GM21786 (cell line): ENCODE results near the gene SLC12A1.

Source experiments
- ATAC-seq: cut with Tn5 transposase; IDR thresholded peaks from one replicate; pipeline ENCODE4 v1.9.1; 2021; ENCODE audit not compliant: unreplicated experiment

SLC12A1 gene

DNA sequence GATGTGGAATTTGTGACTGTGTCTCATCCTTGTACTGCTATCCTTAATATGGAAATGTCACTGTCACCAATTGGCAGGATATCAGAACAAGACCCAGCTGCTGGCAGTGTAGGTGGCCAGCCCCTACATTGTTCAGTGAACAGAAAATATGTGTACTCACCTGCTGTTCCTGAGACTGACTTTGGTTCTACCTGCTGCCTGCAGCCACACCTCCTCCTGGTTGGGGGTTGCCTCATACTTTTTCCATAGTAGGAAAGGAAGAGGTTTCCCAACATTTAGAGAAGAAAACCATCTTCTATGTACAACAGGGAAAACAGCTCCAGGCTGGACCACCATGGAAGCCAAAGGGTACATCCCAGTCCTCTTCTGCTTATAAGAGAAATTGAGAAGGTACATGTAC, 35.9 kb downstream of the SLC12A1 start:
- no peak for ATAC-seq

GRCh38 chr15:48242535-48242934, 36.4 kb downstream of the SLC12A1 start:
- no peak for ATAC-seq

GRCh38 chr15:48244921-48245320, 38.8 kb downstream of the SLC12A1 start:
- no peak for ATAC-seq

DNA sequence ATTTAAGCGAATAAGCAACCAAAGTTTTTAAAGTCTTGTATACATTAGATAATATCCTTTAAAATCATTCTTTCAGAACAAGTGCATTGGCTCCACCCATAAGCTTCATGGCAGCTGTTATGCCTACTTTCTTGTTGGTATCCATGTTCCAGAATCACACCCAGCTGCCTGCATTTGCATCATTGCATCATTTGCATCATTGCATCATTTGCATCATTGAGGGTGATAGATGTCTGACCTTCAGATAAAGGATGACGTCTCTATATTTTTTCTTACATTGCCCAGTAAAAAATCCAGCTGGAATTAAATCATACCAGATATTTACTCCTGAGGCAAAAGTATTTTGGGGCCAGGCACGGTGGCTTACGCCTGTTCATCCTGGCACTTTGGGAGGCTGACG, 42.3 kb downstream of the SLC12A1 start:
- no peak for ATAC-seq

DNA sequence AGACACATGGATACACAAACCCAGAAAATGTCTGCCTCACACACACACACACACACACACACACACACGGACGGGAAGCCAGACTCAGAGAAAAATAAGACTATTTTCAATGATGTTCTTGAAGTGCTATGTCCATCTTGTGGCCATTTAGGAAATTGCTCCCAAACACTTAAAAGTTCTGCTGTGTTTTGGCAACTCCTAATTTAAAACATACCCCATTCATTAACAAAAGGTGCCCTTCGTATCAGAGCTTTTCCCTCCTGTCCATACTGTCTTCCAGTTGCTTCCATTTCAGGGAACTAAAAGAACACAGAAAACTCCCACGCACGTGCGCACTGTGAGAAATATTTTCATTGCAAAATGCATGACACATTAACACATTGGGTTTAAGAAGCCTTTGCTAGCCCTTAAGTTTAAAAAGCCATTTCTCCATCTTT, 44.6 kb downstream of the SLC12A1 start:
- ATAC-seq: no peak

DNA sequence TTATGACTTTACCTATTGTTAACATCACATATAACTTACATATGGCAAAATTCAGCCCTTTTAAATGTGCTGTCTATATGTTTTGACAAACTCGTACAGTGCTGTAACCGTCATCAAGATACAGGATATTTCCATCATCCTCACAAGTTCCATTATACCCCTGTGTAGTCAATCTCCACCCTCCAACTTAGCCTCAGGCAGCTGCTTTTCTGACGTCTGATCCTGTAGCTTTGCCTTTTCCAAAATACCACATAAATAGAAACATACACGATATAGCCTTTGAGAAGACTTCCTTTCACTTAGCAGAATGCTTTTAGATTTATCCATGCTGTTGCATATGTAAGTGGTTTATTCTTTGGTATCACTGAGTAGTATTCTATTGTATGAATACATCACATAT, 47.1 kb downstream of the SLC12A1 start:
- ATAC-seq: no peak

GRCh38 chr15:48265135-48265534, 59.0 kb downstream of the SLC12A1 start:
- ATAC-seq: no peak

DNA sequence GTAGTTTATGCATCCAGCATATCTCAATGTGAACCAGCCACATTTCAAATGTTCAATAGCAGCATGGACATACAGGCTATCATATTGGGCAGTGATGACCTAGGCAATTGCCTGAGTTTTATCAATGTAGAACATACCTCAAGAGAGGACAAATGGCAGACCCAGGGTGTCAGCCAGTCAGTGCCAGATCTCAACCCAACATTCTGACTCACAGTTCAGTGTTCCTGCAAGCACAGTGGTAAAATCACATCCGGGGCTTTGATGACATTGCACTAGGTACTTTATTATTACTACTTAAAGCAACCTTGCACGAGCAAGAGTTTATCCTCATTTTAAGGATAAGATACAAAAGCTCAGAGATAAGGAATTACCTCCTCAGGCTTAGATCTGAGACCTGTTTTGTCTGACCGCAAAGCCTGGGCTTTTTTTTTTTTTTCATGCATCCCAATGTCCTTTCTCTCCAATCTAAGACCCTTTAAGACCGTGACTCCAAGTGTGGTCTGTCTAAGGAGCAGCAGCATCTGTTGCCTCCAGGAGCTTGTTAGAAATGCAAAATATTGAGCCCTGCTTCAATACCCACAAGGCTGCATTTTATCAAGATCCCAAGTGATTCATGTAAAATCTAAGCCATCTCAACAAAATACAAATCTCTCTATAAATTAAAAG, 60.1 kb downstream of the SLC12A1 start:
- no peak for ATAC-seq

GRCh38 chr15:48267766-48268165, 61.7 kb downstream of the SLC12A1 start:
- no peak for ATAC-seq

DNA sequence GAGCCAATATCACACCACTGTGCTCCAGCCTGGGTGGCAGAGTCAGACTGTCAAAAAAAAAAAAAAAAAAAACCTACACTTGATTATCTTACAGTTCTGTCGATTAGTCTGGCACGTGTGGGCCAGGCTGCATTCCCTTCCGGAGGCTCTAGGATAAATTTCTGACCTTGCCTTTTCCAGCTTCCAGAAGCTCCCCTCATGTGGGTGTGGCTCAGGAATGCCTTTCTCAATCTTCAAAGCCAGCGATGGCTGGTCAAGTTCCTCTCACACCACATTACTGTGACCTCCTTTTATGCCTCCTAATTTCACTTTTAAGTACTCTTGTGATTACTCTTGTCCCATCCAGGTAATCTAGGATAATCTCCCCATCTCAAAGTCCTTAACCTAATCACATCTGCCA, 66.9 kb downstream of the SLC12A1 start:
- no peak for ATAC-seq

GRCh38 chr15:48278666-48279065, 72.6 kb downstream of the SLC12A1 start:
- ATAC-seq: no peak

- ATAC-seq: no peak
These were observed 73.5 kb downstream of the SLC12A1 start for GRCh38 chr15:48279608-48280007.

DNA sequence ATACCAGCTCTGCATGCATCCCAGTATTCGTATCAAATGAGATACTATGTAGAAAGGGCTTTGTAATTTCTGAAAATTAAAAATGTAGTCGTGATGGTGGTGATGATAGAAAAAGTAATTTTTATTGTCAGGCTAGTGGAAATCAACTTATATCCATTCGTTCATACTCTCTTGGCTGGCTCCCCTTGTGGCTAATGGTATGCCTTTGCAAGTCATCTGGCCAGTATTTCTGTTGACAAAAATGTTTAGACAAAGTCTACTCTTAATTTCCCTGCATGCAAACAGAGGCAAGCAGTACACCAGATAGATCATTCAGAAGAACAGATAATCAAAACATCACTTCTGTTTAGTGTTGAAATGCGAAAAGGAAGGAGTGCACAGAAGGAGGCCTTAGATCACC, 75.6 kb downstream of the SLC12A1 start:
- ATAC-seq: no peak

GRCh38 chr15:48282216-48282615, 76.1 kb downstream of the SLC12A1 start:
- ATAC-seq: no peak

DNA sequence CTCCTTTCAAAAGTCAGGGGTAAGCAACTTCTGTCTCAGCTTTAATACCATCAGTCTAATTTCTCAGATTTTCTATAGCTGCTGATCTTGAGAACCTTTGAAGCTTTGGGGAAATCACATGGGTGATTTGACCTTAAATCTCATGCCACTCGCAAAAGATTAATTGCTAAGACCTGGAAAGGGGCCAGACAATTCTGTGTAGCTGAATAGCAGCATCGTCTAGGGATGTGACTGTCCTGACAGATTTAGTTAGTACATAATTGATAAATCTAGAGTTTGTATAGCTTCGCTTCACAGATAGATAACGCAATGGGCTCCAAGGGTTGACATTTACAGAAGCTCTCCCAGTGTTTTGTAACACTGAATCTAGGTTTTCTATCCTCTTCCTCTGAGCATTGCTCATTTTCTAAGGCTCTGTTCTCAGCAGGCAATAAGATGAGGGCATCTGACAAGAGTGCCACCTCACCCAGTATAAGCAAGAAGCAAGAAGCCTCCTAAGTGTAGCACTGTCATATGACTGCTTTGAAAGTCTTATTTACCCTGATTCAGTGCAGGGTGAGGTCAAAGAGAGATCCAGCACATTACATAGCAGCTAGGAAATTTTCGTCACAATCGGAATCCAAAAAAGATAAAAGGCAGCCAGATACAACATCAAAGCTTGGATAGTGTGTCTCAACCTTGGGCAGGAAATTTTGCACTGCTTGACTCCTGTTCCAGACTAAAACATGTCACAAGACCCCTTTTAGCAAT, 77.5 kb downstream of the SLC12A1 start:
- no peak for ATAC-seq

DNA sequence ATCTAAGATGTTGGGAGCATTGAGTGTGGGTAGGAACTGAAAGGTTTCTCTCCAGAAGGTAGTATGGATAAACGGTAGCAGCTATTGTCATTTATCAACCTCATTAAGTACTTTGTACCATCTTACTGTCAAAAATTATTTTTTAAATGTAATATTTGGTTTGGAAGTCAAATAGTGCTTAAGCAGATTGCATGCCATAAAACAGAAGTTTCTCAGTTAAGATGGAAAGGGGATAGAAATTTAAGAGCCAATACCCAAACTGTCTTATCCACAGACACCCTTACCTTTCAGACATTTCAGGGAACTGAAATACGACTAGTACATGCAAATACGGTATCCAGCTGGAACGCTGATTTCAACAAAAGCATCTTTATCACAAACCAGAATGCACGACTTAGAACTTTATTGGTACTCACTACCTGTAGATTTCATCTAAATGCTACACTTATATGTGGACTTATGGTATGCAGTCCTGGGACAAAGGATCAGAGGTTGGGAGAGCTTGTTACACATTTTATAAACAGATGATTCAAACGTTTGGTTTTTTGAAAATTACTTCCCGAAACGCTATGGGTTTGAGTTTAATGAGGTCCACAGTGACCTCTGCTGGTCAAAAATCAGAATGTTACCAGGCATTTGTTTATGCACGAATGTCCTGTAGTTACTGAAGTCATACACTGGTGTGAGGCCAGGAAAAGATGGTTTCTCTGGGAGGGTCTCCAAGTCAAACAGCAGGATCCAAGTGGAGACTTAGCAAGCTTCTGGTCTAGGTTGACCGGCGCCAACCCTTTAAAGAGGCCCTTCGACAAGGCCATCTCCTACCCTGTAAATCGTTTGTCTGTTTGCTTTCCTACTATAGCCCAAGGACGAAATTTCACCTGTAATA, 79.5 kb downstream of the SLC12A1 start:
- ATAC-seq: peak; percentile 68

DNA sequence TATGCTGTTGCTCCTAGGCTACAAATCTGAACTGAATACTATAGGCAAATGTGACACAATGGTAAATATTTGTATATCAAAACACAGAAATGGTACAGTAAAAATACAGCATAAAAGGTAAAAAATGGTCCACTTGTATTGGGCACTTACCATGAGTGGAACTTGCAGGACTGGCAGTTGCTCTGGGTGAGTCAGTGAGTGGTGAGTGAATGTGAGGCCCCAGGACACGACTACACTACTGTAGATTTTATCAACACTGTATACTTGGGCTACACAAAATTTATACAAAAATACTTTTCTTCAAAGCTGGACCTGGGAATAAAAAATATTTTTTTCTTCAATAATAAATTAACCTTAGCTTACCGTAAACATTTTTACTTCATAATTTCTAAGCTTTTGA, 83.5 kb downstream of the SLC12A1 start:
- no peak for ATAC-seq

DNA sequence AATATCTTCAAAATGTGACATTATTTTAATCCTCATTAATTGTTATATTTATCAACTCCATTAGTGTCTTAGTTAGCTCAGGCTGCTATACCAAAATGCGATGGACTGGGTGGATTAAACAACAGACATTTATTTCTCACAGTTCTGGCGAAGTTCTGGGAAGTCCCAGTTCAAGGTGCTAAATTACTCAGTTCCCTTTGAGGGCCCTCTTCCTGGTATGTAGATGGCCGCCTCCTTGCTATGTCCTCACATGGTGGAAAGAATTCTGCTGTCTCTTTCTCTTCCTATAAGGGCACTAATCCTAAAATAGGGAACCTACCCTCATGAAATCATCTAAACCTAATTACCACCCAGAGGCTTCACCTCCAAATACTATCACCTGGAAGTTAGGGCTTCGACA, 86.4 kb downstream of the SLC12A1 start:
- ATAC-seq: no peak

- ATAC-seq: no peak
These were observed 91.6 kb downstream of the SLC12A1 start for GRCh38 chr15:48297668-48298067.

- no peak for ATAC-seq
These were observed 92.8 kb downstream of the SLC12A1 start for GRCh38 chr15:48298914-48299313.

- ATAC-seq: no peak
These were observed 93.9 kb downstream of the SLC12A1 start for GRCh38 chr15:48300038-48300437.

GRCh38 chr15:48304398-48304797, 98.3 kb downstream of the SLC12A1 start:
- ATAC-seq: no peak
